HG02885 (cell line): ENCODE results near the gene AOAH.
"Not testable (repeated sequence)": the region's sequence is repeated elsewhere in the genome, so short reads cannot be mapped to it uniquely, and the experiment has no call there.

Experiments
- ATAC-seq: cut with Tn5 transposase; IDR thresholded peaks from one replicate; pipeline ENCODE4 v1.9.1; 2021; ENCODE audit warnings: mild to moderate bottlenecking; ENCODE audit not compliant: unreplicated experiment, poor library complexity

Gene AOAH

GRCh38 chr7:36659638-36660341 is 64.5 kb downstream of the AOAH start:
- no peak for ATAC-seq

GRCh38 chr7:36659172-36659516 is 65.2 kb downstream of the AOAH start:
- no peak for ATAC-seq

GRCh38 chr7:36658335-36659171 is 65.7 kb downstream of the AOAH start:
- no peak for ATAC-seq

- no peak for ATAC-seq
These were observed 67.1 kb downstream of the AOAH start for GRCh38 chr7:36657036-36657660.

- ATAC-seq, result no peak
These were observed 69.9 kb downstream of the AOAH start for GRCh38 chr7:36654436-36654835.

- ATAC-seq, result no peak
These were observed 70.5 kb downstream of the AOAH start for GRCh38 chr7:36653663-36654355.

- no peak for ATAC-seq
These were observed 71.2 kb downstream of the AOAH start for GRCh38 chr7:36653008-36653662.

- no peak for ATAC-seq
These were observed 71.9 kb downstream of the AOAH start for GRCh38 chr7:36652431-36652830.

- ATAC-seq, result no peak
These were observed 72.9 kb downstream of the AOAH start for GRCh38 chr7:36651404-36651803.

- no peak for ATAC-seq
These were observed 73.5 kb downstream of the AOAH start for GRCh38 chr7:36650766-36651312.

- no peak for ATAC-seq
These were observed 74.0 kb downstream of the AOAH start for GRCh38 chr7:36650320-36650719.

GRCh38 chr7:36649319-36649718 is 75.0 kb downstream of the AOAH start:
- not testable (repeated sequence) for ATAC-seq

GRCh38 chr7:36648441-36648840 is 75.9 kb downstream of the AOAH start:
- no peak for ATAC-seq

- ATAC-seq, result no peak
These were observed 79.5 kb downstream of the AOAH start for GRCh38 chr7:36644625-36645422.

GRCh38 chr7:36642414-36642813 is 81.9 kb downstream of the AOAH start:
- ATAC-seq, result no peak

GRCh38 chr7:36642010-36642409 is 82.3 kb downstream of the AOAH start:
- no peak for ATAC-seq

- no peak for ATAC-seq
These were observed 83.6 kb downstream of the AOAH start for GRCh38 chr7:36640682-36641081.

- no peak for ATAC-seq
These were observed 84.5 kb downstream of the AOAH start for GRCh38 chr7:36639826-36640225.

- ATAC-seq, result no peak
These were observed 85.6 kb downstream of the AOAH start for GRCh38 chr7:36638586-36639263.
